HepG2 (cell line): ENCODE data around the gene COMMD1. TPM values are rescaled to one million over a fixed set of nuclear protein-coding genes. Genes with fewer than 3 reads are reported as not detected.

Experiments
- BRCA1 ChIP-seq: sonication (generic); formaldehyde crosslinking; IDR thresholded peaks from 2 replicates; pipeline ENCODE4 v1.4.0; 2020; ENCODE audit warnings: missing genetic modification reagents
- DMAP1 ChIP-seq: IDR thresholded peaks from 2 replicates; pipeline ENCODE4 v1.6.1; 2016
- ESRRA ChIP-seq: sonication (generic); formaldehyde crosslinking; IDR thresholded peaks from 2 replicates; pipeline ENCODE4 v1.5.1; 2020; ENCODE audit warnings: mild to moderate bottlenecking, low read depth, missing genetic modification reagents
- FOXK2 ChIP-seq: fragments of 450-650 bp; IDR thresholded peaks from 2 replicates; pipeline ENCODE4 v1.6.1; 2016
- FUBP1 ChIP-seq: sonication (generic); formaldehyde crosslinking; IDR thresholded peaks from 2 replicates; pipeline ENCODE4 v1.5.1; 2020; ENCODE audit warnings: missing genetic modification reagents, mild to moderate bottlenecking, borderline replicate concordance
- HMG20B ChIP-seq: conservative IDR thresholded peaks from 2 replicates; pipeline ENCODE4 v1.6.1; 2016; ENCODE audit warnings: missing genetic modification reagents, missing compliant biosample characterization
- HNRNPK ChIP-seq: fragments of 200-400 bp; formaldehyde crosslinking; IDR thresholded peaks from 2 replicates; pipeline ENCODE4 v1.6.1; 2018; ENCODE audit warnings: low read length, low read depth, moderate library complexity, mild to moderate bottlenecking; ENCODE audit not compliant: poor library complexity, severe bottlenecking
- NCOR1 ChIP-seq: fragments of 200-600 bp; sonication (generic); IDR thresholded peaks from 2 replicates; pipeline ENCODE4 v1.7.0; 2017; ENCODE audit warnings: antibody characterized with exemption, low read length, borderline replicate concordance
- NFE2 ChIP-seq: sonication (generic); formaldehyde crosslinking; IDR thresholded peaks from 2 replicates; pipeline ENCODE4 v1.4.0; 2020; ENCODE audit warnings: missing genetic modification reagents
- SAP130 ChIP-seq: IDR thresholded peaks from 2 replicates; pipeline ENCODE4 v1.6.1; 2016; ENCODE audit warnings: low read depth
- SMARCE1 ChIP-seq: fragments of 450-650 bp; IDR thresholded peaks from 2 replicates; pipeline ENCODE4 v1.6.1; 2017; ENCODE audit warnings: borderline replicate concordance
- STAG1 ChIP-seq: sonication (generic); formaldehyde crosslinking; IDR thresholded peaks from 2 replicates; pipeline ENCODE4 v1.4.0; 2020; ENCODE audit warnings: missing genetic modification reagents
- TBX3 ChIP-seq: fragments of 450-650 bp; IDR thresholded peaks from 2 replicates; pipeline ENCODE4 v1.6.1; 2017; ENCODE audit warnings: antibody characterized with exemption, mild to moderate bottlenecking, inconsistent platforms, borderline replicate concordance
- ZBTB20 ChIP-seq: sonication (generic); formaldehyde crosslinking; IDR thresholded peaks from 2 replicates; pipeline ENCODE4 v1.8.1; 2023; ENCODE audit warnings: missing genetic modification reagents, low read depth, mild to moderate bottlenecking, borderline replicate concordance
- ZNF12 ChIP-seq: sonication (generic); formaldehyde crosslinking; IDR thresholded peaks from 2 replicates; pipeline ENCODE4 v1.5.0; 2020; ENCODE audit warnings: missing genetic modification reagents
- ZNF275 ChIP-seq: sonication (generic); formaldehyde crosslinking; IDR thresholded peaks from 2 replicates; pipeline ENCODE4 v1.8.0; 2022; ENCODE audit warnings: missing genetic modification reagents, mild to moderate bottlenecking, inconsistent platforms, borderline replicate concordance
- ZNF343 ChIP-seq: sonication (generic); formaldehyde crosslinking; IDR thresholded peaks from 2 replicates; pipeline ENCODE4 v1.4.0; 2020; ENCODE audit warnings: mild to moderate bottlenecking, missing genetic modification reagents
- ZNF414 ChIP-seq: sonication (generic); formaldehyde crosslinking; IDR thresholded peaks from 2 replicates; pipeline ENCODE4 v1.5.0; 2020; ENCODE audit warnings: missing genetic modification reagents
- ZNF432 ChIP-seq: sonication (generic); formaldehyde crosslinking; IDR thresholded peaks from 2 replicates; pipeline ENCODE4 v1.5.0; 2020; ENCODE audit warnings: missing genetic modification reagents, mild to moderate bottlenecking, borderline replicate concordance
- ZNF644 ChIP-seq: IDR thresholded peaks from 2 replicates; pipeline ENCODE4 v1.6.1; 2016; ENCODE audit warnings: low read depth
- ZNF703 ChIP-seq: sonication (generic); formaldehyde crosslinking; IDR thresholded peaks from 2 replicates; pipeline ENCODE4 v1.5.1; 2020; ENCODE audit warnings: missing genetic modification reagents, mild to moderate bottlenecking, moderate library complexity, borderline replicate concordance
- ZNF766 ChIP-seq: sonication (generic); formaldehyde crosslinking; IDR thresholded peaks from 2 replicates; pipeline ENCODE4 v1.5.0; 2020; ENCODE audit warnings: missing genetic modification reagents, borderline replicate concordance
- ZNF879 ChIP-seq: sonication (generic); formaldehyde crosslinking; IDR thresholded peaks from 2 replicates; pipeline ENCODE4 v1.8.1; 2023; ENCODE audit warnings: missing genetic modification reagents
- polyA plus RNA-seq, 8 experiments: library from polyadenylated mRNA; depleted of rRNA in 3 of 8; stranded (reverse) in 7 of 8; unstranded in 1 of 8; fragments of >200 nt; fragmentation: Illumina TruSeq in 4 of 8; extraction: Trizol in 4 of 8; gene quantifications; 2 replicates each; pipeline versions ENCODE4 v1.2.1 to v1.2.3, GENCODE V29; 2011 to 2016; ENCODE audit warnings: low read depth in 4 of 8, missing spikeins in 1 of 8, mixed read lengths in 1 of 8; ENCODE audit not compliant: insufficient read depth in 1 of 8
- total RNA-seq, 5 experiments: library from RNA; depleted of rRNA; stranded (reverse); fragments of >200 nt; fragmentation: Illumina TruSeq; extraction: Trizol; gene quantifications; 2 replicates each; pipeline ENCODE4 v1.2.3, GENCODE V29; 2016; ENCODE audit warnings: low read depth in 1 of 5
- TF ChIP-seq, protein P1 (sequence below): sonication (generic); formaldehyde crosslinking; IDR thresholded peaks from 2 replicates; pipeline ENCODE4 v1.8.1; 2023; ENCODE audit warnings: mild to moderate bottlenecking, missing genetic modification reagents

Gene COMMD1
- total and polyA plus RNA-seq, 2 of the 13 experiments (the other 11 are each of a cell fraction or from before 2014, with no cell fraction given): 25.7 to 105 TPM

DNA sequence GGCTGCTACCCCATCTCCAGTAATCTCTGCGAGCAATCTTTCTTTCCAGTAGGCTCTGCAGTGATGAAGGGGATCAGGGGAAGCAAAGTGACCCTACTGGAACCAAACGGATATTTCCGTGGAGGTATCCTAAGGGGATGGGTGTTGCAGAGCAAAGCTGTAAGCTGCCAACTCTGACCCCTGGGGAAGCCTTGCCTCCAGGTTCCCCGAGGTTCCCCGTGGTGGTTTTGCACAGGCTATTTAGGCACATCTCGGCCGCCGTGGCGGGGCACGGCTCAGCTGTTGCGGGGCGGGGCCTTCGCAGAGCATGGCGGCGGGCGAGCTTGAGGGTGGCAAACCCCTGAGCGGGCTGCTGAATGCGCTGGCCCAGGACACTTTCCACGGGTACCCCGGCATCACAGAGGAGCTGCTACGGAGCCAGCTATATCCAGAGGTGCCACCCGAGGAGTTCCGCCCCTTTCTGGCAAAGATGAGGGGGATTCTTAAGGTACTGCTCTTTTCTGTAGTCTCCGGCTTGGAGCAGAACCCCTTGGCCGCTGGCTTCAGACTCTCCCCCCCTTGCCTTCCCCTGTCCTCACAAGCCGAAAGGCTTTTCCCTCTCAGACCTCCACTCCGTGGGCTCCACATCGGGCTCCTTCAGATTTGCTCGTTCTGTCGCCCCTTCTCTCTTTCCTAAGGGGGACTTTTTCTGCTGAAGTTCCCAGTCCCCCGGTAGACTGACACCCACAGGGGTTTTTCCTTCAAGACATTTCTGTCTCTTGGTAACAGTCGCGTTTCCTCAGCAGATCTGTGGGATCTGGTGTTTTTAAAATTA, at the start of gene COMMD1 (continued):
- TF ChIP-seq HMG20B (CRISPR knock-in tag) (0 out of 2 replicates have a peak, but pooled peaks have one; percentile 29), ZNF879 (CRISPR knock-in tag) (peak; percentile 69; the same call in 1 of the 2 replicates), DMAP1 (peak; percentile 84; the same call in 1 of the 2 replicates), ESRRA (CRISPR knock-in tag) (no peak), NFE2 (CRISPR knock-in tag) (no peak; the same call in 1 of the 2 replicates), ZNF432 (CRISPR knock-in tag) (no peak), HNRNPK (peak; percentile 71), ZNF275 (CRISPR knock-in tag) (no peak), ZNF766 (CRISPR knock-in tag) (peak; percentile 67; the same call in 1 of the 2 replicates), NCOR1 (no peak), ZNF12 (CRISPR knock-in tag) (peak; percentile 49; the same call in 1 of the 2 replicates), FOXK2 (no peak), SAP130 (CRISPR knock-in tag) (peak; percentile 98), ZNF343 (CRISPR knock-in tag) (peak; percentile 94), ZBTB20 (CRISPR knock-in tag) (peak; percentile 84; the same call in 1 of the 2 replicates), ZNF703 (CRISPR knock-in tag) (no peak; the same call in 1 of the 2 replicates), ZNF644 (CRISPR knock-in tag) (no peak), STAG1 (CRISPR knock-in tag) (0 out of 2 replicates have a peak, but pooled peaks have one; percentile 16), SMARCE1 (no peak), ZNF414 (CRISPR knock-in tag) (no peak), FUBP1 (peak; percentile 93; the same call in 1 of the 2 replicates), BRCA1 (CRISPR knock-in tag) (no peak), TBX3 (no peak)
- TF ChIP-seq, protein P1, sequence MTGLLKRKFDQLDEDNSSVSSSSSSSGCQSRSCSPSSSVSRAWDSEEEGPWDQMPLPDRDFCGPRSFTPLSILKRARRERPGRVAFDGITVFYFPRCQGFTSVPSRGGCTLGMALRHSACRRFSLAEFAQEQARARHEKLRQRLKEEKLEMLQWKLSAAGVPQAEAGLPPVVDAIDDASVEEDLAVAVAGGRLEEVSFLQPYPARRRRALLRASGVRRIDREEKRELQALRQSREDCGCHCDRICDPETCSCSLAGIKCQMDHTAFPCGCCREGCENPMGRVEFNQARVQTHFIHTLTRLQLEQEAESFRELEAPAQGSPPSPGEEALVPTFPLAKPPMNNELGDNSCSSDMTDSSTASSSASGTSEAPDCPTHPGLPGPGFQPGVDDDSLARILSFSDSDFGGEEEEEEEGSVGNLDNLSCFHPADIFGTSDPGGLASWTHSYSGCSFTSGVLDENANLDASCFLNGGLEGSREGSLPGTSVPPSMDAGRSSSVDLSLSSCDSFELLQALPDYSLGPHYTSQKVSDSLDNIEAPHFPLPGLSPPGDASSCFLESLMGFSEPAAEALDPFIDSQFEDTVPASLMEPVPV (CRISPR knock-in tag): peak; percentile 92
